A549 (cell line): ENCODE measurements around the gene TASOR2. TPM values are rescaled to one million over a fixed set of nuclear protein-coding genes. Genes with fewer than 3 reads are reported as not detected.

ENCODE experiments used
- ATAC-seq, 2 experiments: fragments of 200-7000 bp in 1 of 2; fragments of >200 bp in 1 of 2; cut with Nextera tagmentation in 1 of 2; cut with Tn5 transposase in 1 of 2; 3 replicates each; pipeline versions ENCODE4 v1.8.0 to v1.9.1; 2018 to 2020; ENCODE audit warnings: mild to moderate bottlenecking in 1 of 2, moderate library complexity in 1 of 2
- CTCF ChIA-PET: fragments of 300-600 bp; sonication (Branson Sonifier 250); formaldehyde crosslinking; extraction: SDS; loops from one replicate; lab custom pipeline; 2021; ENCODE audit warnings: antibody characterized with exemption, inconsistent platforms; lab: Yijun Ruan, JAX
- POLR2A ChIA-PET: fragments of 350-600 bp; formaldehyde crosslinking; extraction: SDS; loops from one replicate; lab custom pipeline; 2021; ENCODE audit warnings: antibody characterized with exemption, inconsistent platforms; lab: Yijun Ruan, JAX
- DNase-seq, 2 experiments: peaks; one replicate each; pipeline versions ENCODE4 v3.0.0 to v3.0.0-alpha.2; 2011 to 2016; ENCODE audit warnings: low read depth in 1 of 2, low spot score in 1 of 2
- FAIRE-seq: peaks from 2 replicates; lab custom pipeline; 2011; peaks lifted over from hg19 to GRCh38; lab: Jason Lieb, UNC
- H3K27ac ChIP-seq, 2 experiments: fragments of >200 bp; sonication (Bioruptor Twin); formaldehyde crosslinking; 3 replicates each; pipeline ENCODE4 v1.5.1; 2016 to 2017
- H3K4me1 ChIP-seq: fragments of >200 bp; sonication (Bioruptor Twin); formaldehyde crosslinking; 3 replicates; pipeline ENCODE4 v1.6.1; 2016
- H3K4me2 ChIP-seq: fragments of >200 bp; sonication (Bioruptor Twin); formaldehyde crosslinking; 3 replicates; pipeline ENCODE4 v1.6.1; 2016
- H3K4me3 ChIP-seq: fragments of >200 bp; sonication (Bioruptor Twin); formaldehyde crosslinking; 3 replicates; pipeline ENCODE4 v1.5.1; 2016
- H3K9me3 ChIP-seq: fragments of >200 bp; sonication (Bioruptor Twin); formaldehyde crosslinking; 3 replicates; pipeline ENCODE4 v1.6.1; 2016
- CEBPB ChIP-seq, 2 experiments: fragments of >200 bp in 1 of 2; sonication (Bioruptor Twin) in 1 of 2; formaldehyde crosslinking in 1 of 2; IDR thresholded peaks; 2 replicates each; pipeline ENCODE4 v1.6.1; 2012 to 2016
- CHD4 ChIP-seq: fragments of 200-600 bp; sonication (generic); IDR thresholded peaks from 2 replicates; pipeline ENCODE4 v1.6.1; 2016; ENCODE audit warnings: antibody characterized with exemption, mild to moderate bottlenecking, borderline replicate concordance
- EHMT2 ChIP-seq: fragments of 200-600 bp; sonication (generic); IDR thresholded peaks from 2 replicates; pipeline ENCODE4 v1.6.1; 2016; ENCODE audit warnings: antibody characterized with exemption, low read depth, mild to moderate bottlenecking, moderate library complexity
- NPAS2 ChIP-seq: fragments of 250-450 bp; sonication (Bioruptor Pico); IDR thresholded peaks from 2 replicates; pipeline ENCODE4 v1.8.0; 2022; ENCODE audit warnings: mild to moderate bottlenecking, moderate library complexity, borderline replicate concordance
- RAD21 ChIP-seq, 2 experiments: fragments of >200 bp in 1 of 2; sonication (Bioruptor Twin) in 1 of 2; formaldehyde crosslinking in 1 of 2; IDR thresholded peaks in 1 of 2; conservative IDR thresholded peaks in 1 of 2; 2 replicates in 1 of 2; 3 replicates in 1 of 2; pipeline ENCODE4 v1.6.1; 2012 to 2018; ENCODE audit warnings: inconsistent platforms in 1 of 2
- SMC3 ChIP-seq: fragments of >200 bp; sonication (Bioruptor Twin); formaldehyde crosslinking; IDR thresholded peaks from 3 replicates; pipeline ENCODE4 v1.6.1; 2018; ENCODE audit warnings: inconsistent platforms
- WGBS: methylation state at CpG from one replicate; pipeline ENCODE4 v1.1.6; 2017; ENCODE audit errors: missing lambda C conversion rate; 5-methylcytosine and 5-hydroxymethylcytosine counted together
- polyA plus RNA-seq, 4 experiments: library from polyadenylated mRNA; depleted of rRNA in 3 of 4; stranded (reverse); fragments of >200 nt; fragmentation: RNase III in 1 of 4; extraction: RNeasy Plus Mini Kit Qiagen cat#74134 plus additional on column Dnase treatment in 1 of 4; gene quantifications; 2 replicates in 3 of 4; 3 replicates in 1 of 4; pipeline ENCODE4 v1.2.3, GENCODE V29; 2011 to 2017
- TF ChIP-seq, protein P1 (sequence below): IDR thresholded peaks from 2 replicates; pipeline ENCODE4 v1.6.1; 2012
- TF ChIP-seq, protein P2 (sequence below): fragments of 150-350 bp; IDR thresholded peaks from 2 replicates; pipeline ENCODE4 v1.6.1; 2014; ENCODE audit warnings: low read depth, mild to moderate bottlenecking, low read length
- TF ChIP-seq, protein P3 (sequence below): fragments of 450-650 bp; IDR thresholded peaks from 2 replicates; pipeline ENCODE4 v1.6.1; 2014; ENCODE audit warnings: antibody characterized with exemption
- TF ChIP-seq, protein P4 (sequence below): fragments of 200-600 bp; sonication (generic); IDR thresholded peaks from 2 replicates; pipeline ENCODE4 v1.6.1; 2016; ENCODE audit warnings: antibody characterized with exemption, mild to moderate bottlenecking, moderate library complexity

TASOR2 gene
- polyA plus RNA-seq, 2 of the 4 experiments (the other 2 are of a cell fraction) = 27.0 to 96.7 TPM

DNA sequence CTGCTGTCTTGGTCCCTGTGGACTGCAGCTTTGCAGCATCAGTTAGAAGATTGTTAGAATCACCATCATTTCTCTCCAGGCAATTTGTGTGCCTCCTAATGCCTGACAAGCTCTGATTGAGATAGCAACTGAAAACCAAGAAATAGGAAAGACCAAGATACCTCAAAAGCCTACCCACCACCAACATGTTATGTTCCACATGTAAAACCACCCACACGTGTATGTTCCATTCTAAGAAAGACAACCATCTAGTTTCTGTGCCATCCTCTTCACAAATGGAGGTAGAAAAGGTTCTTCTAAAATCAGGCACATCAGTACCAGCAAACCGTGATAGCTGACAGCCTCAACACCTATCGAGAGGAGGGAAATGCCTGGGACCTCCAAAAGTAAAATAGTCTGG lies 46.9 kb downstream of the TASOR2 start (continued):
- TF ChIP-seq NPAS2 (CRISPR knock-in tag) = no peak

DNA sequence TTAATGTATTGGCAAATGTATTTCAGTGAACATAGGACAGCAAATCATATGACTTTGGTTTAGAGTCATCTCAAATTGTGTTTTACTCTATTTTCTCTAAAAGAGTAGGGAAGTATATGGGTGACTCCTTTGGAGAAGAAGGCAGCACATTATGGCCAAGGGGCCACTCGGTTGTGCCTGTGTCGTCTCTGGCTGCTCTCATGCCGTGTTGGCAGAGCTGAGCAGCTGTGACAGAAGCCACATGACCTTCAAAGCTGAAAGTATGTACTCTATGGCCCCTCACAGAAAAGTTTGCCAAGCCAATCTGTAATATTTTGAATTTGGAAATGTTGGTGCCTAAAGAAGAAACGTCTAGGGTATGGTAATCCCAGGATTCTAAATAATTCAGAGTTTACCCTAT lies 47.5 kb downstream of the TASOR2 start:
- TF ChIP-seq, protein P1, sequence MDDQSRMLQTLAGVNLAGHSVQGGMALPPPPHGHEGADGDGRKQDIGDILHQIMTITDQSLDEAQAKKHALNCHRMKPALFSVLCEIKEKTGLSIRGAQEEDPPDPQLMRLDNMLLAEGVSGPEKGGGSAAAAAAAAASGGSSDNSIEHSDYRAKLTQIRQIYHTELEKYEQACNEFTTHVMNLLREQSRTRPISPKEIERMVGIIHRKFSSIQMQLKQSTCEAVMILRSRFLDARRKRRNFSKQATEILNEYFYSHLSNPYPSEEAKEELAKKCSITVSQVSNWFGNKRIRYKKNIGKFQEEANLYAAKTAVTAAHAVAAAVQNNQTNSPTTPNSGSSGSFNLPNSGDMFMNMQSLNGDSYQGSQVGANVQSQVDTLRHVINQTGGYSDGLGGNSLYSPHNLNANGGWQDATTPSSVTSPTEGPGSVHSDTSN = no peak
- TF ChIP-seq, protein P2, sequence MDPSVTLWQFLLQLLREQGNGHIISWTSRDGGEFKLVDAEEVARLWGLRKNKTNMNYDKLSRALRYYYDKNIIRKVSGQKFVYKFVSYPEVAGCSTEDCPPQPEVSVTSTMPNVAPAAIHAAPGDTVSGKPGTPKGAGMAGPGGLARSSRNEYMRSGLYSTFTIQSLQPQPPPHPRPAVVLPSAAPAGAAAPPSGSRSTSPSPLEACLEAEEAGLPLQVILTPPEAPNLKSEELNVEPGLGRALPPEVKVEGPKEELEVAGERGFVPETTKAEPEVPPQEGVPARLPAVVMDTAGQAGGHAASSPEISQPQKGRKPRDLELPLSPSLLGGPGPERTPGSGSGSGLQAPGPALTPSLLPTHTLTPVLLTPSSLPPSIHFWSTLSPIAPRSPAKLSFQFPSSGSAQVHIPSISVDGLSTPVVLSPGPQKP = no peak
- TF ChIP-seq, protein P3, sequence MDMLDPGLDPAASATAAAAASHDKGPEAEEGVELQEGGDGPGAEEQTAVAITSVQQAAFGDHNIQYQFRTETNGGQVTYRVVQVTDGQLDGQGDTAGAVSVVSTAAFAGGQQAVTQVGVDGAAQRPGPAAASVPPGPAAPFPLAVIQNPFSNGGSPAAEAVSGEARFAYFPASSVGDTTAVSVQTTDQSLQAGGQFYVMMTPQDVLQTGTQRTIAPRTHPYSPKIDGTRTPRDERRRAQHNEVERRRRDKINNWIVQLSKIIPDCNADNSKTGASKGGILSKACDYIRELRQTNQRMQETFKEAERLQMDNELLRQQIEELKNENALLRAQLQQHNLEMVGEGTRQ = no peak
- TF ChIP-seq CHD4 (no peak), RAD21 (conservative IDR thresholded peaks at IDR 0.05 in 1 of 2, IDR thresholded peaks at IDR 0.05 in 1 of 2) (no peak), EHMT2 (no peak), SMC3 (no peak), CEBPB (IDR thresholded peaks at IDR 0.05) (no peak)
- TF ChIP-seq, protein P4, sequence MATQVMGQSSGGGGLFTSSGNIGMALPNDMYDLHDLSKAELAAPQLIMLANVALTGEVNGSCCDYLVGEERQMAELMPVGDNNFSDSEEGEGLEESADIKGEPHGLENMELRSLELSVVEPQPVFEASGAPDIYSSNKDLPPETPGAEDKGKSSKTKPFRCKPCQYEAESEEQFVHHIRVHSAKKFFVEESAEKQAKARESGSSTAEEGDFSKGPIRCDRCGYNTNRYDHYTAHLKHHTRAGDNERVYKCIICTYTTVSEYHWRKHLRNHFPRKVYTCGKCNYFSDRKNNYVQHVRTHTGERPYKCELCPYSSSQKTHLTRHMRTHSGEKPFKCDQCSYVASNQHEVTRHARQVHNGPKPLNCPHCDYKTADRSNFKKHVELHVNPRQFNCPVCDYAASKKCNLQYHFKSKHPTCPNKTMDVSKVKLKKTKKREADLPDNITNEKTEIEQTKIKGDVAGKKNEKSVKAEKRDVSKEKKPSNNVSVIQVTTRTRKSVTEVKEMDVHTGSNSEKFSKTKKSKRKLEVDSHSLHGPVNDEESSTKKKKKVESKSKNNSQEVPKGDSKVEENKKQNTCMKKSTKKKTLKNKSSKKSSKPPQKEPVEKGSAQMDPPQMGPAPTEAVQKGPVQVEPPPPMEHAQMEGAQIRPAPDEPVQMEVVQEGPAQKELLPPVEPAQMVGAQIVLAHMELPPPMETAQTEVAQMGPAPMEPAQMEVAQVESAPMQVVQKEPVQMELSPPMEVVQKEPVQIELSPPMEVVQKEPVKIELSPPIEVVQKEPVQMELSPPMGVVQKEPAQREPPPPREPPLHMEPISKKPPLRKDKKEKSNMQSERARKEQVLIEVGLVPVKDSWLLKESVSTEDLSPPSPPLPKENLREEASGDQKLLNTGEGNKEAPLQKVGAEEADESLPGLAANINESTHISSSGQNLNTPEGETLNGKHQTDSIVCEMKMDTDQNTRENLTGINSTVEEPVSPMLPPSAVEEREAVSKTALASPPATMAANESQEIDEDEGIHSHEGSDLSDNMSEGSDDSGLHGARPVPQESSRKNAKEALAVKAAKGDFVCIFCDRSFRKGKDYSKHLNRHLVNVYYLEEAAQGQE = no peak
- Histone ChIP-seq H3K9me3 (no peaks in the 10 kb centered on the region), H3K4me3 (no peak overlapping the region), H3K4me1 (no peaks in the 10 kb centered on the region), H3K4me2 (no peak overlapping the region), H3K27ac (no peak overlapping the region)
- no peak for DNase-seq
- no peak for FAIRE-seq
- WGBS = 87% methylated on average over 4 of the region's 4 CpGs
- no peak for ATAC-seq
- ChIA-PET POLR2A (no interaction called here), CTCF (no interaction called here)

Other genes with a start within 250 kb of the TASOR2 start
- not detected in 2 replicates for gene CALML5, start 185.3 kb upstream of the TASOR2 start, polyA plus RNA-seq (2011; rRNA removed)
- not detected in 3 replicates for gene CALML5, start 185.3 kb upstream of the TASOR2 start, polyA plus RNA-seq (2017; fragmentation: RNase III; extraction: RNeasy Plus Mini Kit Qiagen cat#74134 plus additional on column Dnase treatment)
- not detected in 2 replicates for gene CALML3, start 159.9 kb upstream of the TASOR2 start, polyA plus RNA-seq (2011; rRNA removed)
- gene CALML3, start 159.9 kb upstream of the TASOR2 start, polyA plus RNA-seq (2017; fragmentation: RNase III; extraction: RNeasy Plus Mini Kit Qiagen cat#74134 plus additional on column Dnase treatment) = not detected in 3 replicates
- gene ASB13, start 18.2 kb upstream of the TASOR2 start, polyA plus RNA-seq (2011; rRNA removed) = 12.9 and 14.7 TPM in 2 replicates
- 9.0 to 10.9 TPM (median 10.5 TPM) in 3 replicates for gene ASB13, start 18.2 kb upstream of the TASOR2 start, polyA plus RNA-seq (2017; fragmentation: RNase III; extraction: RNeasy Plus Mini Kit Qiagen cat#74134 plus additional on column Dnase treatment)
- gene GDI2, start 128.6 kb downstream of the TASOR2 start, polyA plus RNA-seq (2011; rRNA removed) = 229 and 278 TPM in 2 replicates
- 289 to 317 TPM (median 304 TPM) in 3 replicates for gene GDI2, start 128.6 kb downstream of the TASOR2 start, polyA plus RNA-seq (2017; fragmentation: RNase III; extraction: RNeasy Plus Mini Kit Qiagen cat#74134 plus additional on column Dnase treatment)
- 8.9 and 13.1 TPM in 2 replicates for gene ANKRD16, start 205.1 kb downstream of the TASOR2 start, polyA plus RNA-seq (2011; rRNA removed)
- gene ANKRD16, start 205.1 kb downstream of the TASOR2 start, polyA plus RNA-seq (2017; fragmentation: RNase III; extraction: RNeasy Plus Mini Kit Qiagen cat#74134 plus additional on column Dnase treatment) = 7.3 to 7.8 TPM (median 7.5 TPM) in 3 replicates
- gene FBH1, start 205.4 kb downstream of the TASOR2 start, polyA plus RNA-seq (2011; rRNA removed) = 56.5 and 69.8 TPM in 2 replicates
- 42.1 to 46.0 TPM (median 43.9 TPM) in 3 replicates for gene FBH1, start 205.4 kb downstream of the TASOR2 start, polyA plus RNA-seq (2017; fragmentation: RNase III; extraction: RNeasy Plus Mini Kit Qiagen cat#74134 plus additional on column Dnase treatment)